ENCODE measurements around the gene SPACA9.

DNA sequence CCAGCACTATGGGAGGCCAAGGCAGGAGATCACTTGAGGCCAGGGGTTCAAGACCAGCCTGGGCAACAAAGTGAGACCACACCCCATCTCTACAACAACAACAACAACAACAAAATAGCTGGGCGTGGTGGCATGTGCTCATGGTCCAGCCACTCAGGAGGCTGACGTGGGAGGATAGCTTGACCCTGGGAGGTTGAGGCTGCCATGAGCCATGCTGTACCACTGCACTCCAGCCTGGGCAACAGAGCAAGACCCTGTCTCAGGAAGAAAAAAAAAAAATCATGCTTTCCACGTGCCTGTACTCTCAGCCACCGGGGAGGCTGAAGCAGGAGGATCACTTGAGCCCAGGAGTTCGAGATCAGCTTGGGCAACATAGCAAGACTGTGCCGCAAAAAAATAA, 36.2 kb downstream of the SPACA9 start:
- no peak for TF ChIP-seq POLR2AphosphoS5 (IDR thresholded peaks at IDR 0.05; ENCODE audit: low read depth, low read length)
- TF ChIP-seq TAF1 (IDR thresholded peaks at IDR 0.05; ENCODE audit: borderline replicate concordance, insufficient read depth, low read length), result no peak
- TF ChIP-seq FOXP2 (optimal IDR thresholded peaks at IDR 0.05; ENCODE audit: borderline replicate concordance, extremely low read depth, extremely low read length, insufficient read depth), result no peak
- TF ChIP-seq, protein P1, sequence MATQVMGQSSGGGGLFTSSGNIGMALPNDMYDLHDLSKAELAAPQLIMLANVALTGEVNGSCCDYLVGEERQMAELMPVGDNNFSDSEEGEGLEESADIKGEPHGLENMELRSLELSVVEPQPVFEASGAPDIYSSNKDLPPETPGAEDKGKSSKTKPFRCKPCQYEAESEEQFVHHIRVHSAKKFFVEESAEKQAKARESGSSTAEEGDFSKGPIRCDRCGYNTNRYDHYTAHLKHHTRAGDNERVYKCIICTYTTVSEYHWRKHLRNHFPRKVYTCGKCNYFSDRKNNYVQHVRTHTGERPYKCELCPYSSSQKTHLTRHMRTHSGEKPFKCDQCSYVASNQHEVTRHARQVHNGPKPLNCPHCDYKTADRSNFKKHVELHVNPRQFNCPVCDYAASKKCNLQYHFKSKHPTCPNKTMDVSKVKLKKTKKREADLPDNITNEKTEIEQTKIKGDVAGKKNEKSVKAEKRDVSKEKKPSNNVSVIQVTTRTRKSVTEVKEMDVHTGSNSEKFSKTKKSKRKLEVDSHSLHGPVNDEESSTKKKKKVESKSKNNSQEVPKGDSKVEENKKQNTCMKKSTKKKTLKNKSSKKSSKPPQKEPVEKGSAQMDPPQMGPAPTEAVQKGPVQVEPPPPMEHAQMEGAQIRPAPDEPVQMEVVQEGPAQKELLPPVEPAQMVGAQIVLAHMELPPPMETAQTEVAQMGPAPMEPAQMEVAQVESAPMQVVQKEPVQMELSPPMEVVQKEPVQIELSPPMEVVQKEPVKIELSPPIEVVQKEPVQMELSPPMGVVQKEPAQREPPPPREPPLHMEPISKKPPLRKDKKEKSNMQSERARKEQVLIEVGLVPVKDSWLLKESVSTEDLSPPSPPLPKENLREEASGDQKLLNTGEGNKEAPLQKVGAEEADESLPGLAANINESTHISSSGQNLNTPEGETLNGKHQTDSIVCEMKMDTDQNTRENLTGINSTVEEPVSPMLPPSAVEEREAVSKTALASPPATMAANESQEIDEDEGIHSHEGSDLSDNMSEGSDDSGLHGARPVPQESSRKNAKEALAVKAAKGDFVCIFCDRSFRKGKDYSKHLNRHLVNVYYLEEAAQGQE (IDR thresholded peaks at IDR 0.05; ENCODE audit: insufficient read depth in 1 of 2, low read depth in 2 of 2, low read length in 2 of 2), result no peak
